GM19324 (cell line): ENCODE data around the gene ITGA2B.
A peak's percentile ranks its signal among the peaks of the same experiment; 100 is the strongest.
"Not testable (repeated sequence)": the region's sequence is repeated elsewhere in the genome, so short reads cannot be mapped to it uniquely, and the experiment has no call there.

Experiments
- ATAC-seq: cut with Tn5 transposase; IDR thresholded peaks from one replicate; pipeline ENCODE4 v1.9.1; 2021; ENCODE audit warnings: mild to moderate bottlenecking, moderate library complexity; ENCODE audit not compliant: unreplicated experiment, low FRiP score

Gene ITGA2B

GRCh38 chr17:44372036-44372435, 17.4 kb downstream of the ITGA2B start:
- no peak for ATAC-seq

DNA sequence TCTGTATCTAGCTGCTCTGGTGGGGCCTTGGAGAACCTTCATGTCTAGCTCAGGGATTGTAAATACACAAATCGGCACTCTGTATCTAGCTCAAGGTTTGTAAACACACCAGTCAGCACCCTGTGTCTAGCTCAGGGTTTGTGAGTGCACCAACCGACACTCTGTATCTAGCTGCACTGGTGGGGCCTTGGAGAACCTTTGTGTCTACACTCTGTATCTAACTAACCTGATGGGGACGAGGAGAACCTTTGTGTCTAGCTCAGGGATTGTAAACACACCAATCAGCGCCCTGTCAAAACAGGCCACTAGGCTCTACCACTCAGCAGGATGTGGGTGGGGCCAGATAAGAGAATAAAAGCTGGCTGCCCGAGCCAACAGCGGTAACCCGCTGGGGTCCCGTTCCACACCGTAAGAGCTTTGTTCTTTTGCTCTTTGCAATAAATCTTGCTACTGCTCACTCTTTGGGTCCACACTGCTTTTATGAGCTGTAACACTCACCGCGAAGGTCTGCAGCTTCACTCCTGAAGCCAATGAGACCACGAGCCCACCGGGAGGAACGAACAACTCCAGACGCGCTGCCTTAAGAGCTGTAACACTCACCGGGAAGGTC, 19.9 kb downstream of the ITGA2B start:
- not testable (repeated sequence) for ATAC-seq

DNA sequence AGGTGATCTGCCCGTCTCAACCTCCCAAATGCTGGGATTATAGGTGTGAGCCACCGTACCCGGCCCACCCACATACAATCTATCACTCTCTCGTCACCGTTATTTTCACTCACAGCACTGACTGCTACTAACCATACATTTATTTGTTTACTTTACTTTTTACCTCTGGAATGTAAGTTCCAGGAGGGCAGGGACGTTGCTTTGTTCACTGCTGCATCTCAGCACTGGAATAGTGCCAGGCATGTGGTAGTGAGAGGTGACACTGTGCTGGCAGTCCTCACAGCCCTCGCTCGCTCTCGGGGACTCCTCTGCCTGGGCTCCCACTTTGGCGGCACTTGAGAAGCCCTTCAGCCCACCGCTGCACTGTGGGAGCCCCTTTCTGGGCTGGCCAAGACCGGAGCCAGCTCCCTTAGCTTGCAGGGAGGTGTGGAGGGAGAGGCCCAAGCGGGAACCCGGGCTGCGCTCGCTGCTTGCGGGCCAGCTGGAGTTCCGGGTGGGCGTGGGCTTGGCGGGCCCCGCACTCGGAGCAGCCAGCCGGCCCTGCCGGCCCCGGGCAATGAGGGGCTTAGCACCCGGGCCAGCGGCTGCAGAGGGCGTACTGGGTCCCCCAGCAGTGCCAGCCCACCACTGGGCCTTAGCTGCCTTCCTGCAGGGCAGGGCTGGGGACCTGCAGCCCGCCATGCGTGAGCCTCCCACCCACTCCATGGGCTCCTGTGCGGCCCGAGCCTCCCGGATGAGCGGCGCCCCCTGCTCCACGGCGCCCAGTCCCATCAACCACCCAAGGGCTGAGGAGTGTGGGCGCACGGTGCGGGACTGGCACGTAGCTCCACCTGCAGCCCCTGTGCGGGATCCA, 20.8 kb downstream of the ITGA2B start:
- ATAC-seq = not testable (repeated sequence)

- ATAC-seq = no peak
Observed at GRCh38 chr17:44367231-44367979, 22.0 kb downstream of the ITGA2B start.

DNA sequence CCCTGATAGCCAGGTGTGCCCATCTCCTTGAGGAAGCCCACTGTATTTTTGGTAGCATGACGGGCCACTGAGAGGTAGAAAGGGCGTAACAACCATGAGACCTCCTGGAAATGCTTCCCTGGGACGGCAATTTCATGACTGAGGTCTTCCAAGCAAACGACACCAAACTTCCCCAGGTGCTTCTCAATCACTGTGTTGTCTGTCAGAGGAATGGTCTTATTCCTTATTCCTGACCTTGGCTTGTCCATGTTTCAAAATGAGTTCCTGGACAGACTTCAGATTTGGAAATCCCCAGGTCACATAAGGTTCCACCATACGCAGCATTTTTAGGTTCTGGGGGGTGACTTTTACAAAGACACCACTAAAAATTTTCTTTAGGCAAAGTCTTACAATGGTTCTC, 24.4 kb downstream of the ITGA2B start:
- not testable (repeated sequence) for ATAC-seq

DNA sequence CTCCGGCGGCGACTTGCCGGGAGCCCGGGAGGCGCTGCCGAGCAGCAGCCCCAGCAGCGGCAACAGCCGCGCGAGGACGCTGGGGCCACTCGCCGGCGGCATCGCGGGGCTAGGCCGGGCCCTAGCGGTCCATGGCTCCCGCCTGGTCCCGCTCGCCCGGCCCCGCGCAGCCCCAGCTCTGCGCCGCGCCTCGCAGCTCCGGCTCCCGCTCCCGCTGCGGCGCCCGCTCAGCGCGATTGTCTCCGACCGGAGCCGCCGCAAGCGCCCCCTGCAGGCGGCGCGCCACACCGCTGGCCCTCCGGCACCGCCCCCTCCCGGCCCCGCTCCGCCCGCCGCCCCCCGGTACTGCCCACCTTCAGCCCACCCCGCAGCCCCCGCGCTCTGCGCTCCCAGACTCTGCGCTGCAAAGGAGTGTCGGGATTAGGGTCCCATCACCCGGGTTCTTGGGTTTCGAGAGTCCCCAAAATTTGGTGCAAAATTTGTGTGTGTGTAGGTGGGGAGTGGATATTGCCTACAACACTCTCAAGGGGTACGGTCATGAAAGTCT, 25.8 kb downstream of the ITGA2B start, which contains the start of gene FAM171A2:
Gene FAM171A2 (minus strand): TSS at position 241 of the 547 bp plus-strand sequence. CDS start 139 bp downstream, at position 102.
- ATAC-seq = peak; percentile 79

GRCh38 chr17:44362949-44363612, 26.4 kb downstream of the ITGA2B start:
- peak; percentile 22 for ATAC-seq

- no peak for ATAC-seq
Observed at GRCh38 chr17:44362459-44362948, 26.9 kb downstream of the ITGA2B start.

- ATAC-seq = no peak
Observed at GRCh38 chr17:44361292-44362260, 27.9 kb downstream of the ITGA2B start.

DNA sequence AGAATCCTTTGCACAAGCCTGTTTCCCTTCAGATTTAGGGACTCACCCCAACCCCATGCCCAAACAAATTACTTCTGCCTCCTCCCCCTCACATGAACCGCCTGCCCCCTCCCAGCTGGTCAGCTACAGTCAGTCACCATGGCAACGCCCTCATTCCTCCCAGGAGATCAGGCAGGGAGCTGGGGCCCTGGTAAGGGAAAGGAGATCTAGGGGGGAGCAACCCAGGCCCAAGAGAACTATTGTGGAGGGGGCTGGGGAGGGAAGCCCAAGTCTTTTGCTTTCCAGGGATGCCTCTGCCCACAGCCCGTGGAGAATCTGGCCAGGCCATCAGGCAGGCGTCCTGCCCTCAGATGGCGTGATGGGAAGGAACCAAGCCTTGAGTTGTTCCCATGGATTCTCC, 28.6 kb downstream of the ITGA2B start:
- ATAC-seq = no peak

- ATAC-seq = no peak
Observed at GRCh38 chr17:44360144-44360533, 29.3 kb downstream of the ITGA2B start.

- no peak for ATAC-seq
Observed at GRCh38 chr17:44359458-44360143, 29.8 kb downstream of the ITGA2B start.

GRCh38 chr17:44359006-44359405, 30.4 kb downstream of the ITGA2B start:
- no peak for ATAC-seq

DNA sequence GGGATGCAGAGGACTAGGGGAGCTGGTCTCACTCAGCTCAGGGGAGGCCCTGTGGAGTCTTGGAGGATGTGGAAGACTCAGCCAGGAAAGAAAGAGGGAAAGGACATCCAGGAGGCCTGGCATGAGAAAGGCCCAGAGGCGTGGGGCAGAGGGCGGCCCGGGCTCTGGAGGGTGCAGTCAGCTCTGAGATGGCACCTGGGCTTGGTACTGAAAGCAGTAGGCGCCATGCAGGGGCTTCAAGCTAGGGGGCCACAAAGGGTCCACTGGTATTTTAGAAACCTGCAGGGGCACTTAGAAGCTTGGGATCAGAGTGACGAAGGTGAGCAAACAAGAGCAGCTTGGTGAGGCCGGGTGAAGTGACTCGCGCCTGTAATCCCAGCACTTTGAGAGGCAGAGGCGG, 31.4 kb downstream of the ITGA2B start:
- ATAC-seq = no peak

- ATAC-seq = no peak
Observed at GRCh38 chr17:44356241-44356640, 33.2 kb downstream of the ITGA2B start.

DNA sequence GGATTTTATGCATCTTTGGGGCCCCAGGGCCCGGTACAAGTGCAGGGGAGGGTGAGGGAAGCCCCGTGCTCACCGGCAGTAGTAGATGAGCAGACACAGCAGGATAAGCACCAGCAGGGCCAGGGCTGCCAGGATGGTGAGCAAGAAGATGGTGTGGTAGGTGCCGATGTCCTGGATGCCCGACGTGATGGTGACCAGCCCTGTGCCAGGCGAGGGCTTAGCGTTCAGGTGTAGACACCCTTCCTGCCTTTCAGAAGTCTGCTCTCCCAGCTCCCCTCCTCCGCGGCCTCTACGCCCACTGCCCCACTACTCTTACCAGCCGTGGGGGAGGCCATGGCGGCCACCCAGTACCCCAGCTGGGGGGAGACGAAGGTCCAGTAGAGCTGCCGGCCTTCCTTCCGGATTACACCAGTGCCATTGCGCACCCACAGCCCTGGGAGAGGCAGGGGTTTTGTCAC, 33.8 kb downstream of the ITGA2B start:
- ATAC-seq = no peak

DNA sequence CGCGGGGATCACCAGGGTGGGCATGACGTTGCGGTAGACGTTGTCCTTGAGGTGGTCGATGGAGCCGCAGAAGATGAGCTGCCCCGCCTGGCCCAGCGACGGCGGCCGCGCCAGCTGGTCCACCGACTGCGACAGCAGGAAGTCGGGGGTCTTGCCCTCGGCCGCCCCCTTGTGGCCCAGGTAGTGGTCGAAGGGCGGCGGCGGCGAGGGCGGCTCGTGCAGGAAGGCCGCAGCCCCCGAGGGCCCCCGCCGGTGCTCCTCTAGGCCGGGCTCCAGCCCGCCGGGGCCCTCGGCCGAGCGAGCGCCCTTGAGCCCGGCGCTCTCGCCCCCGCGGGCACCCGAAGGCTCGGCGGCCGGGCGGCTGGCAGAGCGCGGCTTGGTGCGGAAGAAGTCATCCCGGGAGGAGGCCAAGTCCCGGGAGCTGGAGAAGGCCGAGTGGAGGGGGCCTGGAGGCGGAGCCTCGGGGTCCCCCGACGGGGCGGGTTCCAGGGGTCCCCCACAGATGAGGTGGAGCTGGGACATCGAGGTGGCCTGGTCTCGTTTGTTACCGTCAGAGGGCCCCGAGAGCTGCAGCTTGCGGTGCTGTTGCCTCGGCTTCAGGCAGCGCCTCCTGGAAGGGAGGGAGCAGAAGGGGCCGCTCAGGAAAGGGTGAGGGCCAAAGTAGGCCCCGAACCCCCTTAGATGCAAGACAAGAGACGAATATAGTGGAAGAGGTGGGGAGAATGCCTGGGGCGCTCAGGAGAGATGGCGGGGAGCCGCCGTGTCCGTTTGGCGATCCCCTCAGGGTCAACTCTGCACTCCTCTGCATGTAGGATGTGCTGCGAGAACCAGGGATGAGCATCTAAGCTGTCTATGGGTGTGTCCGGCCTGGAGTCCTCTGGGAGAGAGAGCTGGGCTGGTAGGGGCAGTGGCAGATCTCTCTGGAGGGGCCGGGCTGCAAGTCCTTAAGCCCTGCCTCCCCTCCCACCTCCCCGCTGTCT, 34.6 kb downstream of the ITGA2B start:
- no peak for ATAC-seq
